IMR-90 (cell line): ENCODE measurements around the gene CPSF4L. TPM values are rescaled to one million over a fixed set of nuclear protein-coding genes. Genes with fewer than 3 reads are reported as not detected.

ENCODE experiments used
- ATAC-seq: fragments of 200-7000 bp; cut with Tn5 transposase; 2 replicates; pipeline ENCODE4 v1.9.1; 2020; ENCODE audit warnings: low read depth, mild to moderate bottlenecking, moderate library complexity
- BruUV-seq: library from RNA; stranded (reverse); fragments of 400-500 nt; replicated peaks from 2 replicates; lab custom pipeline; 2021; lab: Mats Ljungman, UMichigan
- CTCF ChIA-PET: fragments of 300-600 bp; formaldehyde crosslinking; extraction: SDS; loops from one replicate; lab custom pipeline; 2021; ENCODE audit warnings: antibody characterized with exemption; lab: Yijun Ruan, JAX
- POLR2A ChIA-PET: fragments of 300-600 bp; sonication (Branson Sonifier 250); formaldehyde crosslinking; loops from one replicate; lab custom pipeline; 2022; ENCODE audit warnings: antibody characterized with exemption; ENCODE audit not compliant: unreplicated experiment; lab: Charles Lee
- DNase-seq: peaks from one replicate; pipeline ENCODE4 v3.0.0; 2013
- H2AFZ ChIP-seq: replicated peaks from 2 replicates; pipeline ENCODE3; 2013; ENCODE audit warnings: low read length, mild to moderate bottlenecking; ENCODE audit not compliant: poor library complexity
- H2AK5ac ChIP-seq: 2 replicates; pipeline ENCODE4 v1.6.1; 2013; ENCODE audit warnings: low read depth, low read length, inconsistent platforms
- H2AK9ac ChIP-seq: replicated peaks from 2 replicates; pipeline ENCODE3; 2013; ENCODE audit warnings: mild to moderate bottlenecking, low read depth, low read length, moderate library complexity; ENCODE audit not compliant: poor library complexity
- H2BK120ac ChIP-seq: 2 replicates; pipeline ENCODE4 v1.6.1; 2013; ENCODE audit warnings: low read depth, low read length, inconsistent platforms
- H2BK15ac ChIP-seq: 3 replicates; pipeline ENCODE4 v1.6.1; 2013; ENCODE audit warnings: low read depth, low read length, inconsistent platforms
- H2BK20ac ChIP-seq: 2 replicates; pipeline ENCODE4 v1.6.1; 2013; ENCODE audit warnings: low read depth, mild to moderate bottlenecking, inconsistent platforms, low read length, moderate library complexity
- H2BK5ac ChIP-seq: 2 replicates; pipeline ENCODE4 v1.6.1; 2013; ENCODE audit warnings: mild to moderate bottlenecking, low read depth, low read length, inconsistent platforms; ENCODE audit not compliant: poor library complexity, severe bottlenecking
- H3K14ac ChIP-seq: replicated peaks from 2 replicates; pipeline ENCODE4 v1.6.1; 2013; ENCODE audit warnings: low read depth, low read length, inconsistent platforms
- H3K18ac ChIP-seq: 2 replicates; pipeline ENCODE4 v1.6.1; 2013; ENCODE audit warnings: low read depth, low read length, control low read depth
- H3K23ac ChIP-seq: 2 replicates; pipeline ENCODE4 v1.6.1; 2013; ENCODE audit warnings: low read depth, low read length, inconsistent platforms
- H3K27ac ChIP-seq: 2 replicates; pipeline ENCODE4 v1.5.1; 2013; ENCODE audit warnings: mild to moderate bottlenecking, control low read depth, low read length; ENCODE audit not compliant: insufficient read depth
- H3K27me3 ChIP-seq: 2 replicates; pipeline ENCODE4 v1.6.1; 2013; ENCODE audit warnings: low read length; ENCODE audit not compliant: control insufficient read depth, insufficient read depth
- H3K36me3 ChIP-seq: 2 replicates; pipeline ENCODE4 v1.6.1; 2013; ENCODE audit warnings: low read length, mixed read lengths; ENCODE audit not compliant: control insufficient read depth, insufficient read depth
- H3K4ac ChIP-seq: 2 replicates; pipeline ENCODE4 v1.6.1; 2013; ENCODE audit warnings: low read depth, low read length, inconsistent platforms
- H3K4me1 ChIP-seq: 2 replicates; pipeline ENCODE4 v1.6.1; 2013; ENCODE audit warnings: low read length, mixed read lengths; ENCODE audit not compliant: control insufficient read depth, insufficient read depth
- H3K4me2 ChIP-seq: 2 replicates; pipeline ENCODE4 v1.6.1; 2013; ENCODE audit warnings: low read depth, mild to moderate bottlenecking, control low read depth, low read length, moderate library complexity
- H3K4me3 ChIP-seq: 2 replicates; pipeline ENCODE4 v1.5.1; 2013; ENCODE audit warnings: low read depth, mild to moderate bottlenecking, control low read depth, low read length, moderate library complexity; ENCODE audit not compliant: insufficient read depth
- H3K56ac ChIP-seq: 2 replicates; pipeline ENCODE4 v1.6.1; 2013; ENCODE audit warnings: low read length, inconsistent platforms; ENCODE audit not compliant: insufficient read depth; ENCODE audit errors: extremely low read depth
- H3K79me1 ChIP-seq, 2 experiments: 2 replicates each; pipeline ENCODE4 v1.6.1; 2013; ENCODE audit warnings: low read length in 2 of 2, inconsistent platforms in 1 of 2, low read depth in 1 of 2
- H3K9ac ChIP-seq: 2 replicates; pipeline ENCODE4 v1.6.1; 2013; ENCODE audit warnings: low read depth, low read length, control low read depth
- H3K9me1 ChIP-seq: 2 replicates; pipeline ENCODE4 v1.6.1; 2013; ENCODE audit warnings: low read length, inconsistent platforms; ENCODE audit not compliant: insufficient read depth
- H3K9me3 ChIP-seq: 2 replicates; pipeline ENCODE4 v1.6.1; 2013; ENCODE audit warnings: low read length; ENCODE audit not compliant: control insufficient read depth, insufficient read depth
- H4K20me1 ChIP-seq: 2 replicates; pipeline ENCODE4 v1.6.1; 2013; ENCODE audit warnings: low read length, inconsistent platforms; ENCODE audit not compliant: insufficient read depth
- H4K5ac ChIP-seq: 2 replicates; pipeline ENCODE4 v1.6.1; 2013; ENCODE audit warnings: mild to moderate bottlenecking, low read depth, low read length, control low read depth
- H4K8ac ChIP-seq, 2 experiments: 2 replicates each; pipeline ENCODE4 v1.6.1; 2013; ENCODE audit warnings: low read depth in 2 of 2, low read length in 2 of 2, control low read depth in 1 of 2, inconsistent platforms in 1 of 2
- H4K91ac ChIP-seq: 2 replicates; pipeline ENCODE4 v1.6.1; 2013; ENCODE audit warnings: low read depth, low read length, inconsistent platforms; ENCODE audit not compliant: insufficient read depth
- BHLHE40 ChIP-seq: fragments of 150-350 bp; IDR thresholded peaks from 2 replicates; pipeline ENCODE4 v1.6.1; 2016; ENCODE audit warnings: mild to moderate bottlenecking, low read depth, low read length
- CEBPB ChIP-seq: IDR thresholded peaks from 2 replicates; pipeline ENCODE4 v1.6.1; 2012; ENCODE audit warnings: low read depth, low read length, improper control_type of control experiment
- CHD1 ChIP-seq: IDR thresholded peaks from 2 replicates; pipeline ENCODE4 v1.6.1; 2012; ENCODE audit warnings: low read depth, low read length, improper control_type of control experiment
- MAFK ChIP-seq: IDR thresholded peaks from 2 replicates; pipeline ENCODE4 v1.6.1; 2012; ENCODE audit warnings: low read depth, low read length, improper control_type of control experiment
- NFE2L2 ChIP-seq: fragments of 150-350 bp; IDR thresholded peaks from 2 replicates; pipeline ENCODE4 v1.6.1; 2016; ENCODE audit warnings: low read depth, mild to moderate bottlenecking, low read length
- RCOR1 ChIP-seq: IDR thresholded peaks from 2 replicates; pipeline ENCODE4 v1.6.1; 2012; ENCODE audit warnings: mild to moderate bottlenecking, low read length, improper control_type of control experiment; ENCODE audit not compliant: insufficient replicate concordance
- WGBS, 2 experiments: methylation state at CpG; one replicate each; pipeline versions ENCODE4 v1.1.5 to v1.1.7; 2013; ENCODE audit warnings: missing lambda C conversion rate in 2 of 2; ENCODE audit not compliant: insufficient read length in 1 of 2; ENCODE audit errors: extremely low coverage in 2 of 2; 5-methylcytosine and 5-hydroxymethylcytosine counted together
- dilution Hi-C: fragments of 300-500 bp; cut with HindIII; formaldehyde crosslinking; loops from one replicate; pipeline ENCODE4 v1.14.3; 2018; ENCODE audit warnings: low sequenced_read_pairs; ENCODE audit not compliant: unreplicated experiment
- in situ Hi-C: fragments of 300-500 bp; cut with MboI; formaldehyde crosslinking; loops from 3 replicates; pipeline ENCODE4 v1.14.3; 2019; ENCODE audit warnings: low sequenced_read_pairs, inconsistent platforms, mixed read lengths
- intact Hi-C: fragments of 100-400 bp; cut with micrococcal nuclease; formaldehyde crosslinking; loops from 2 replicates; pipeline ENCODE4 v1.10.0; 2022
- polyA plus RNA-seq, 3 experiments: library from polyadenylated mRNA; depleted of rRNA; stranded (reverse); fragments of >200 nt; gene quantifications; 2 replicates each; pipeline ENCODE4 v1.2.3, GENCODE V29; 2012; ENCODE audit warnings: low replicate concordance in 1 of 3
- total RNA-seq: library from RNA; depleted of rRNA; stranded (reverse); fragments of >200 nt; gene quantifications from 2 replicates; pipeline ENCODE4 v1.2.3, GENCODE V29; 2012
- TF ChIP-seq, protein P1 (sequence below): fragments of 150-350 bp; IDR thresholded peaks from 2 replicates; pipeline ENCODE4 v1.6.1; 2017; ENCODE audit warnings: mild to moderate bottlenecking, antibody characterized with exemption, low read length, low read depth

Gene CPSF4L
- total and polyA plus RNA-seq, 2 of the 4 experiments (the other 2 are of a cell fraction), result not detected

DNA sequence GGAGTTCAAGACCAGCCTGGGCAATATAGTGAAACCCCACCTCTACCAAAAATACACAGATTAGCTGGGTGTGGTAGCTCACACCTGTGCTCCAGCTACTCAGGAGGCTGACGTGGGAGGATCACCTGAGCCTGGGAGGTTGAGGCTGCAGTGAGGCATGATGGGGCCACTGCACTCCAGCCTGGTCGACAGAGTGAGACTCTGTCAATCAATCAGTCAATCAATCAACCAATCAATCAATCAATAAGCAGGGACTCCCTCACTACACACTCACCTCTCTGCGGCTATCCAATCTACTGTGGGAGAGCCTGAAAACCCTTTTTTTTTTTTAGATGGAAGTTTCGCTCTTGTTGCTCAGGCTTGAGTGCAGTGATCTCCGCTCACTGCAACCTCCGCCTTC is 31.6 kb downstream of the CPSF4L start:
- intact Hi-C loops, result loop anchor here (5.0 kb wide), 2 partner anchors 503 to 668 kb away; no protein-coding TSS in a partner anchor
- no peak for ATAC-seq
- Histone ChIP-seq H3K23ac (no peak overlapping the region), H4K91ac (no peak overlapping the region), H3K9me3 (no peaks in the 10 kb centered on the region), H4K5ac (no peak overlapping the region), H2BK120ac (no peak overlapping the region), H3K4me1 (peaks cover 16% of the 10 kb centered on the region), H3K27ac (peak overlapping the region; percentile 31; the same call in 1 of the 2 replicates), H3K14ac (no peak overlapping the region), H3K36me3 (no peaks in the 10 kb centered on the region), H2BK20ac (no peak overlapping the region), H3K4me3 (no peak overlapping the region), H2BK15ac (no peak overlapping the region), H3K4me2 (no peak overlapping the region; the same call in 1 of the 2 replicates), H2BK5ac (no peak overlapping the region), H2AK9ac (no peak overlapping the region), H3K4ac (peak overlapping the region; percentile 18; the same call in 1 of the 2 replicates), H2AK5ac (0 out of 2 replicates have a peak overlapping the region, but pooled peaks have one; percentile 30), H4K20me1 (peaks cover 14% of the 10 kb centered on the region; the same call in 1 of the 2 replicates), H4K8ac (0 out of 4 replicates have a peak overlapping the region, but pooled peaks of 1 of the 2 experiments have one; percentile 2), H3K18ac (no peak overlapping the region), H3K9ac (no peak overlapping the region), H3K9me1 (peaks cover 10% of the 10 kb centered on the region), H3K79me1 (peaks cover 37 to 69% of the 10 kb centered on the region in 2 experiments), H3K56ac (no peak overlapping the region), H3K27me3 (no peaks in the 10 kb centered on the region), H2AFZ (no peak overlapping the region)
- in situ Hi-C loops, result no loop called here
- WGBS, 2 experiments, result 80% methylated on average over 1 of the region's 6 CpGs; no CpG with 5 or more reads in 1 of the 2 experiments
- no TSS peak for BruUV-seq
- DNase-seq, result no peak
- ChIA-PET CTCF (no interaction called here), POLR2A (no interaction called here)
- dilution Hi-C loops, result no loop called here
- TF ChIP-seq RCOR1, result no peak
- TF ChIP-seq BHLHE40, result no peak
- TF ChIP-seq NFE2L2, result no peak
- TF ChIP-seq CEBPB, result no peak
- TF ChIP-seq MAFK, result no peak
- TF ChIP-seq CHD1, result no peak
- TF ChIP-seq, protein P1, sequence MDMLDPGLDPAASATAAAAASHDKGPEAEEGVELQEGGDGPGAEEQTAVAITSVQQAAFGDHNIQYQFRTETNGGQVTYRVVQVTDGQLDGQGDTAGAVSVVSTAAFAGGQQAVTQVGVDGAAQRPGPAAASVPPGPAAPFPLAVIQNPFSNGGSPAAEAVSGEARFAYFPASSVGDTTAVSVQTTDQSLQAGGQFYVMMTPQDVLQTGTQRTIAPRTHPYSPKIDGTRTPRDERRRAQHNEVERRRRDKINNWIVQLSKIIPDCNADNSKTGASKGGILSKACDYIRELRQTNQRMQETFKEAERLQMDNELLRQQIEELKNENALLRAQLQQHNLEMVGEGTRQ, result no peak
